Stimulated activated CD4-positive, alpha-beta T cell treated with anti-CD3 and anti-CD28 coated beads, Interleukin-1b, Interleukin-23, amount 100 ng/mL, for 4 hours (primary cell): ENCODE data around the gene RANBP10.
A peak's percentile ranks its signal among the peaks of the same experiment; 100 is the strongest.
"Not testable (repeated sequence)": the region's sequence is repeated elsewhere in the genome, so short reads cannot be mapped to it uniquely, and the experiment has no call there.

Experiments used
- DNase-seq, 2 donors: peaks; one replicate each; pipeline ENCODE4 v3.0.0-alpha.2; 2020; ENCODE audit warnings: low read depth in 2 of 2

The RANBP10 gene

DNA sequence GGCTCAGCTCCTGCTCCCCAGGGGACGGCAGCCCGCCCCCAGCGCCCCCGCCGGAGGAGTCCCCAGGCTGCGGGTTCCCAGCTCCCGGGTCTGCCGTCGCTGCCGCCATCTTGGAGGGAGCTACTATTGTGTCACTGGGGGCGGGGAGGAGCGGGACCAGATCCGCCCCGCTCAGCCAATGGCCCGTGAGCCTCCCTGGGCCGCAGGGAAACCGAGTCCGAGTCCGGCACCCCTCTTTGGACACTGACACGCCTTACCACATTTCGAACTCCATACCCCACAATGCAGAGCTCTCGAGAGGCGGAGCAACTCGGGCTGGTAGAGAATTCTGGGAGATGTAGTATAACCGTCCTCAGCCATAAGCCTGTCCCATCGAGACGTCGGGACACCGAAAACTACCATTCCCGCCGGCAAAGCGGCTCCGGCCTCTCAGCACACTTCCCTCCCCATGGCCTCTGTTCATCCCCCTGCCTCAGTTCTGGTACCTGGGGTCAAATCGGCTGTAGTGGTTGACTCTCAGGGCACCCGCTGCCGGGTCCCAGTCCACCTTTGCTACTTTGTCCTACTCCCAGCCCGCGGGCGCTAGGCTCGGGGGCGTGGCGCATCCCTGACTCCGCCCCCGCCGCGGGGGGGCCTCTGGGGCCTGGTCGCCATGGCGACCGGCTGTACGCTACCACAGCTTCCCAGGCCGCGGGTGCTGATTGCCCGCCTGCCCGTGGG, at the start of gene RANBP10, which contains the start of gene TSNAXIP1:
Gene RANBP10 (minus strand): TSS at position 133 of the 720 bp plus-strand sequence. CDS start 24 bp downstream, at position 109.
Gene TSNAXIP1 (plus strand): TSS at position 462 of the 720 bp plus-strand sequence. CDS start 261 bp downstream, outside the sequence.
- DNase-seq: peak; percentile 90 to 93

DNA sequence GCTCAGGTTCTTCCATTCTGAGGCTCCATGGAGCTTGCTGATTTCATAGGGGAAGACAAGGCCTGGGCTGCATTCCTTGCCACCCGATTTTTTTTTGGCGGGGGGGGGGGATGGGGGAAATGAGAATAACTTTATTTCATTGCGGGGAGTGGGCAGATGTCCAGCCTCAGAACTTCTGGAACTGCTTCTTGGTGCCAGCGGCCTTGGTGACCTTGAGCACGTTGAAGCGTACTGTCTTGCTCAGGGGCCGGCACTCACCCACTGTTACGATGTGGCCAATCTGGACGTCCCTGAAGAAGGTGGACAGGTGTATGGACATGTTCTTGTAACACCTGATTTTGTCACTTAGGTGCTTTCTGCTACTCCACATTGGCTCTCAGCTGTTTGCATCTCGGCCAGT, 49.4 kb upstream of the RANBP10 start:
- DNase-seq: no peak

DNA sequence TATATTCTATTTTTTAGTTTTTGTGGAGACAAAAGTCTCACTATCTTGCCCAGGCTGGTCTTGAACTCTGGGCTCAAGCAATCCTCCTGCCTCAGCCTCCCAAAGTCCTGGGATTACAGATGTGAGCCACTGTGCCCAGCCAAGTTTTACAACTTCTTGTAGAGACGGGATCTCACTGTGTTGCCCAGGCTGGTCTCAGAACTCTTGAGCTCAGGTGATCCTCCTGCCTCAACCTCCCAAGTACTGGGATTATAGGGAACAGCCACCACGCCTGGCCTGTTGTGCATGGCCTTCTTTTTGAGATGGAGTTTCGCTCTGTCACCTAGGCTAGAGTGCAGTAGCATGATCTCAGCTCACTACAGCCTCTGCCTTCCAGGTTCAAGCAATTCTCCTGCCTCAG, 47.3 kb upstream of the RANBP10 start:
- DNase-seq: no peak

DNA sequence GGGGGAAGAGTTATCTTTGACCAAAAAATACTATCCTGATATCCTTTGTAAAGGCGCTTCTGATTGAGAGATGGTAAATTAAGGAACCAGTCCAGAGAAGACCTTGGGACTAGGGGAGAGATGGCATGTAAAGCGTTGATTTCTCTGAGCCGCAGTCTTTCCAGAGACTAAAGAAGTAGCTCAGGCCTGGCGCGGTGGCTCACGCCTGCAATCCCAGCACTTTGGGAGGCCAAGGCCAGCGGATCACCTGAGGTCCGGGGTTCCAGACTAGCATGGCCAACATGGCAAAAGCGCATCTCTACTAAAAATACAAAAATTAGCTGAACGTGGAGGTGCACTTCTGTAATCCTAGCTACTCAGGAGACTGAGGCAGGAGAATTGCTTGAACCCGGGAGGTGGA, 41.8 kb upstream of the RANBP10 start:
- DNase-seq: no peak

DNA sequence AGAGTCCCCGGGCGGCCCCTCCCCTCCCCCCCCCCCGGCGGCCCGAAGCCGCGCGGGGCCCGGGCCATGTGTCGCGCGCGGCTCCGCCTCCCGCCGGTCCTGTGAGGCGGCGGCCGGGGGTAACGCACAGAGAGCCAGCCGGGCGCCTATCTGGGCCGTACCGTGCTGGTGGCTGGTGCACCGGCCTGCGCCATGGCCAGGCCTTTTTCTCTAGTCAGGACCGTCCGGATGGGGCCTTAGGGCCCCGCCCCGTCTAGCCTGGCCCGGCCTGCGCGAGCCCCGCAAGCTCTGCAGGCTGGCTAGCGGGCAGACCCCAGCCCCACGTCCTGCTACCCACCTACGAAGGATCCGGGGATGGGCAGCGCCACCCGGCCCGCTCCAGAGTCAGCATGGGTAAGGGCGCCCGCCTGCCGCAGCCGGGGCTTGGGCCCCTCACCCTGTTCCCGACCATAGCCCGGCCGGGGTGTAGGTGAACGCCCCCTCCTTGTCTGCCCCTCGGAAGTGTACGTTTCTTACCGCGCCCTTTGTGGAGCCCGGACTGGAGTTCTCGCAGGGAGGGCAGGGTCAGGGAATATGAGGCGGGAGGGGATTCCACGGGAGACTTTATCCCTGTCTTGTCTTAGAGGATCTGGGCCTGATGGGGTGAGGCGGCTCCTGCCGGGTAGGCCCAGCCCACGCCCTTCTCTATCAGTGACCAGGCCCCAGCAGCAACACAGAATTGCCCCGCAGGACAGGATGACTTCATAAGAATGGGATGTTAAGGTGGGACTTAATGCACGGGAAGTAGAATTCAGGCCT, 40.9 kb upstream of the RANBP10 start, which contains the start of gene CENPT:
Gene CENPT (minus strand): TSS at position 630 of the 798 bp plus-strand sequence. CDS start 13,834 bp downstream, outside the sequence.
- no peak for DNase-seq

DNA sequence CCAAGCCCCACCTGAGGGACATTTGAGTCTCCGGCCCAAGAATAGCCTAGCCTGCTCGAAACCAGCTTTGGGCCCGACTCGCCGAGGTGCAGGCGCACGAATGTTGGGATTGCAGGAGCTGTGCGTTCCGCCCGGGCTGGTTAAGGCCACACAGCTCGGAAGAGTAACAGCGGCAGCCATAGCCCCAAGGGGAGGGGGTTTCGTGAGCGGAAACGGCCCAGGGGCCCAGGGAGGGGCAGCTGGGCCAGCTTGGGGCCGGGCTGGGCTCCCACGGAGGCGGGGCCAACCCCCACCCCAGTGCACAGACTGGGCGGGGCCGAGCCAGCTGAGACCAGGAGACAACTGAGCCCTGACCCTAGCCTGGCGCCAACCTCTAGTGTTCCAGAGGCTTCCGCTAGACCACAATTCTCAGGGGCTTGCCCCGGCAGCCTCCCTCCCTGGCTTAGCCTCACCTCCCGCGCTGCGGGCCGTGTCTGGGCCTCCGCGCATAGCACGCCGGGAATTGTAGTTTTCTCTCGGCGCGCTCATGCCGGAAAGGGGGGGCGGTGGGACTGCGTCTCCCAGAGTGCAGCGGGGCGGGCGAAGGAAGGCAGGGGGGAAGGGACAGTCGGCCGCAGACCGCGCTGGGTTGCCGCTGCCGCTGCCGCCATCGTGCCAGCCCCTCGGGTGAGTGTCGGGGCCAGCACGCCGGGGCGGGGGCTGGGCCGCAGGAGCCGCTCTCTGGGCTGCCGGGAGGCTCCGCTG, 40.1 kb upstream of the RANBP10 start, which contains the start of gene NUTF2:
Gene NUTF2 (plus strand): TSS at position 614 of the 744 bp plus-strand sequence. CDS start 18,198 bp downstream, outside the sequence.
- peak; percentile 90 to 92 for DNase-seq

DNA sequence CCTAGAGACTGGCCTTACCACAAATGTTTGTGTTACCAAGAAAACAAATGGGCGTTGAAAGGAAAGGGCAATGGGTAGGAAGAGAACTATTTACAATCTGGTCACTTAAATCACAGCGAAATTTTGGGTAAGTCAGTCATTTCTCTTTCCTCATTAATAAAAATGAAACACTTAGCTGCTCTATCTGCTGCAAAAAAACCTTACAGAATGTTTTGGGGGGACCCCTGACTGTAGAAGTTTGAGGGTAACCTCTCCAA, 39.6 kb upstream of the RANBP10 start:
- no peak for DNase-seq

DNA sequence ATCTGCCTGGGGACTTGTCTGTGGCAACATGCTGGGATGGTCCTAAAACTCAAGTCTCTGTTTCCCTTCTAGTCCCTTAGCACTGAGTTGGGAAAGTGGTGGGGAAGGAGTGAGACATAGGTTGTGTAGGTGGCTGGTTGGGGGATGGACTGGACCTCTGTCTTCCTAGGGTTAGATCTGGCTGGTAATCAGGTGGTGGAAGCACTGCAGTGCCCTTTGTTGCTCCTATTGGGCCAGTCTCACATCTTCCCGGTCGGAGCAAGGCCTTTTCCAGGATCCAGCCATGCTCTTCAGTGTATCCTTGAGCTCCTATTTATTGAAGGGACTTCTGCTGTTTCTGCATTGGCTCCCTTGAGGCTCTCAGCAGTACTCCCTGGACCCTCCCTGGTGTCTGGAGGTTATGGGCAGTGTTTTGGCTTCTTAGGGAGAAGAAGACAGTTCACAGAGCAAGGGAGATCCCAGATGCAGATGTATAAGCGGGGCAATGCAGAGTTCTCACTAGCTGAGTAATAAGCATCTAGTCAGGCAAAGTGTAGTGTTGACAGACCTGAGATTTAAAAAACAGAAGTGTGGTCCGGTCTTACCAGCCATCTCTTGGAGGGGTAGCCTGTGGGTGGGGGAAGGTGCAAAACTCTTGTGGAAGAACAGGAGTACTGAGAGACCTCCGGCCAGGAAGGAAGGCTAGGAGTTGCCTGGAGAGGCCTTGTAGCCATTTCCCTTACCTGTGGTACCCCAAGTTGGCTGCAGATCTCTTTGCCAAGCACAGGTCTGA, 39.1 kb upstream of the RANBP10 start:
- no peak for DNase-seq

DNA sequence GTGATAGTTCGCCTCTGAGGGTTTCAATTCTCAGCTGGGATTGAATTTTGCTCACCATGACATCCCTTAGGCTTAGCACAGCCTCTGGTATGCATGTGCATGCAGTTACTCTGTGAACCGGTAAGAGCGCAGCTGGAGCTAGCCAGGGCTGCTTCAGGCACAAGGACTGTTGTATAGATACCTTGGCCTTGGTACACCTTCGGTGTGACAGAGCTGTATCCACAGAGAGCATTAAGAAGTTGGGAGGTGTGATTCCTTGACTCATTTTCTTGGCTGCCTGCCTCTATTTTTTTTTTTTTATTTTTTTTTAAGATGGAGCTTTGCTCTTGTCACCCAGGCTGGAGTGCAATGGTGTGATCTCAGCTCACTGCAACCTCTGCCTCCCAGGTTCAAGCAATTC, 38.1 kb upstream of the RANBP10 start:
- DNase-seq: no peak

DNA sequence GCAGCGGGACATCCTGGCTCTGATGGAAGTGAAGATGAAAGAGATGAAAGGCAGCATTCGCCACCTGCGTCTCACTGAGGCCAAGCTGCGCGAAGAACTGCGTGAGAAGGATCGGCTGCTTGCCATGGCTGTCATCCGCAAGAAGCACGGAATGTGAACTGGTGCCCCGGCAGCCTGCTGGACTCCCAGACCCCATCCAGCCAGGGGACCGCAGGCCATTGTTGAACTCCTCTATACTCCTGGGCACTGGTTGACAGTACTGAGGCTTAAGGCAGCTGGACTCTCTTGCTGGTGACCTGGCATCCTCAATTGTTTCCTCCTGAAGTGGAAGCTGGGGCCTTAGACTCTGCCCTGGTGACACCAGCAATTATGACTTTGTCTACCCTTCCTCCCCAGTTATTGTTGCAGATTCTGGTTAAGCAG, 37.0 kb upstream of the RANBP10 start:
- no peak for DNase-seq

DNA sequence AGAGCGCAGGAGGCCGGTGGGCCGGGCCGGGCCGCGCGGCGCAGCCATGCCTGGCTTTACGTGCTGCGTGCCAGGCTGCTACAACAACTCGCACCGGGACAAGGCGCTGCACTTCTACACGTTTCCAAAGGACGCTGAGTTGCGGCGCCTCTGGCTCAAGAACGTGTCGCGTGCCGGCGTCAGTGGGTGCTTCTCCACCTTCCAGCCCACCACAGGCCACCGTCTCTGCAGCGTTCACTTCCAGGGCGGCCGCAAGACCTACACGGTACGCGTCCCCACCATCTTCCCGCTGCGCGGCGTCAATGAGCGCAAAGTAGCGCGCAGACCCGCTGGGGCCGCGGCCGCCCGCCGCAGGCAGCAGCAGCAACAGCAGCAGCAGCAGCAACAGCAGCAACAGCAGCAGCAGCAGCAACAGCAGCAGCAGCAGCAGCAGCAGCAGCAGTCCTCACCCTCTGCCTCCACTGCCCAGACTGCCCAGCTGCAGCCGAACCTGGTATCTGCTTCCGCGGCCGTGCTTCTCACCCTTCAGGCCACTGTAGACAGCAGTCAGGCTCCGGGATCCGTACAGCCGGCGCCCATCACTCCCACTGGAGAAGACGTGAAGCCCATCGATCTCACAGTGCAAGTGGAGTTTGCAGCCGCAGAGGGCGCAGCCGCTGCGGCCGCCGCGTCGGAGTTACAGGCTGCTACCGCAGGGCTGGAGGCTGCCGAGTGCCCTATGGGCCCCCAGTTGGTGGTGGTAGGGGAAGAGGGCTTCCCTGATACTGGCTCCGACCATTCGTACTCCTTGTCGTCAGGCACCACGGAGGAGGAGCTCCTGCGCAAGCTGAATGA, 36.4 kb upstream of the RANBP10 start:
- DNase-seq: peak; percentile 23 to 48

DNA sequence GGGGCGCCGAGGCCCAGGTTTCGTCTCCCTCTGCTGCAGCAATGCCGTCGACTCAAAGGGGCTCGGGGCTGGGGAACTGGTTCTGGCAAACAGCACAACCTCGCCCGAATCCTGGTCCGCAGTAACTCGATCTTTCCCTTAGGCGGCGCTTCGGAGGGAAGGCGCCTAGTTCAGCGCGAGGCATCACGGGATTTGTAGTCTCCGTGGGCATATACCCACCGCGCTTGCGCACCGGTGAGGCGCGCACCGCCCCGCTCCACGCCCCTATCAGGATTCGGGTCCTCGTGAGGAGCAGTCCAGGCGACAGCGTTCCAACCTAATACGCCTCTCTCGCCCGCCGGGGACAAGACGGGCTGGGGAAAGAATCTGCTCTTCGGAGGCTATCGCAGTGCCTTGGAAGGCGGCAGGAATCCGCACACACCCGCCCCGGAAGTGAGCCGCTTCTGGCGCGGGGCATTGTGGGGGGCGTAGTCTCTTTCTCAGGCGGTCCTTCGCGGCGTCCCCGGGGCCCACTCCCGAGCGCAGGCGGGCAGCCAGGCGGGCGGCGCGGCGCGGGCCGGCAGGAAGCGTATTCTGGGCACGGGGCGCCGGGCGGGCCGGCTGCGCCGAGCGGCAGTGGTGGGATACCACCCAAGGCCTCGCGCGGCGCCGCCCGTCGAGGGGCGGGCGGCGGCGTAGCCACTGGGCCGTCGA, 35.6 kb upstream of the RANBP10 start, which contains the start of gene THAP11:
Gene THAP11 (plus strand): TSS at position 505 of the 693 bp plus-strand sequence. CDS start 235 bp downstream, outside the sequence.
- DNase-seq: peak; percentile 84 to 92

DNA sequence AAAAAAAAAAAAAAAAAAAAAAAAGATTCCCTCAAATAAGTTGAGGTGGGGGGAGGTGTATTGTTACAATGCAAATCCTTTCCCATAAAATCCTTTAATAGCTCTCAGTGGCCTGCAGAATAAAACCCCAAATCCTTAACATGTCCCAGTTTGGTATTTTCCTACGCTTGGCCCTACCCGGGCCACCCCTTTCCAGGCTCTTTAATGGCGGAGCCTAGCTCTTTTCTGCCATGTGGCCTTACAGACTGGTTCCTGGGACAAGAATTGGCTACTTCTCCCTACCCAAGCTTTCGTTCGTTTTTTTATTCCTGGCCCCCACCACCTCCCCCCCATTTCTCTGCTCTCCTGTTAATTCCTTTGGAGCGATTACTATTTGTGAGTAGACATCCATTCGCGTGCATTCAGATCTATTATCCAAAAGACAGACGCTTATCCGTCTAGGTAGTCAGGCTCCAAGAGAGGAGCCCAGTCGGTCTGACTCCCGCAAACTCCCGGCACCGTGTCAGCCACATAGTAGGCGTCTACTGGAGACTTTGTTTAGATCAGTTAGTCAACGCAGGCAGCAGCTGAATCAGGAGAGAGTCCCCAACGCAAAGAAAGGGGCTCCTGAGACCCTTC, 34.9 kb upstream of the RANBP10 start:
- no peak for DNase-seq

DNA sequence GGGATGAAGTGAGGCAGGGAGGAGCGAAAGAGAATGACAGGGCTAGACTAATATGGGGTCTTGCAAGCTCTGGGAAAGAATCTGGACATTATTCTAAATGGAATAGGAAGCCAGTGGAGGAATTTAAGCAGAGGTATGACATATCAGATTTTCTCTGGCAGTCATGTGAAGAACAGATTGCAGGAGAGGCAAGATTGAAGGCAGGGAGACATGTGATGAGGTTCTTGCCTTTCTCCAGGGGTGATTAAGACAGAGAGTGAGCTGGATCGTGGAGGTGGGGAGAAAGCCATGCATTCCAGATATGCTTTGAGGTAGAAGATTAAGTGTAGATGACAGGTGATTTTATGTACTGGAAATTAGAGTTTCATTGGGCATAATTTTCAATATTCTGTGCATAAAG, 31.5 kb upstream of the RANBP10 start:
- DNase-seq: no peak

DNA sequence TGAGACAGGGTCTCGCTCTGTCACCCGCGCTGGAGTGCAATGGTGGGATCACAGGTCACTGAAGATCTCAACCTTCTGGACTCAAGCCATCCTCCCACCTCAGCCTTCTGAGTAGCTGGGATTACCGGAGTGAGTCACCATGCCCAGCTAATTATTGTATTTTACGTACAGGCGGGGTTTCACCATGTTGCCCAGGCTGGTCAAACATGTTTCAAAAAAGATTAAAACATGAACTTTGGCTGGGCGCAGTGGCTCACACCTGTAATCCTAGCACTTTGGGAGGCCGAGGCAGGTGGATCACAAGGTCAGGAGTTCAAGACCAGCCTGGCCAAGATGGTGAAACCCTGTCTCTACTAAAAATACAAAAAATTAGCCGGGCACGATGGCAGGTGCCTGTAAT, 30.8 kb upstream of the RANBP10 start:
- DNase-seq: not testable (repeated sequence)

DNA sequence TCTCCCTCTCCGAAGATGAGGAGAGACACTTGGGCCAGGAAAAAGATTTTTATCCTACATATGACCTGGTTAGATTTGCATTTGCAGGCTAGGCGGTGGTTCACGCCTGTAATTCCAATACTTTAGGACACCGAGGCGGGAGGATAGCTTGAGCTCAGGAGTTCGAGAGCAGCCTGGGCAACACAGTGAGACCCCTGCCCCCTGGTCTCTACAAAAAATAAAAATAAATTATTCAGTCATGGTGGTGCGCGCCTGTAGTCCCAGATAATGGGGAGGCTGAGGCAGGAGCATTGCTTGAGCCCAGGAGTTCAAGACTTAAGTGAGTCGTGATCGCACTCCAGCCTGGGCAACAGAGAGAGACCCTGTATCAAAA, 27.9 kb upstream of the RANBP10 start:
- DNase-seq: no peak

DNA sequence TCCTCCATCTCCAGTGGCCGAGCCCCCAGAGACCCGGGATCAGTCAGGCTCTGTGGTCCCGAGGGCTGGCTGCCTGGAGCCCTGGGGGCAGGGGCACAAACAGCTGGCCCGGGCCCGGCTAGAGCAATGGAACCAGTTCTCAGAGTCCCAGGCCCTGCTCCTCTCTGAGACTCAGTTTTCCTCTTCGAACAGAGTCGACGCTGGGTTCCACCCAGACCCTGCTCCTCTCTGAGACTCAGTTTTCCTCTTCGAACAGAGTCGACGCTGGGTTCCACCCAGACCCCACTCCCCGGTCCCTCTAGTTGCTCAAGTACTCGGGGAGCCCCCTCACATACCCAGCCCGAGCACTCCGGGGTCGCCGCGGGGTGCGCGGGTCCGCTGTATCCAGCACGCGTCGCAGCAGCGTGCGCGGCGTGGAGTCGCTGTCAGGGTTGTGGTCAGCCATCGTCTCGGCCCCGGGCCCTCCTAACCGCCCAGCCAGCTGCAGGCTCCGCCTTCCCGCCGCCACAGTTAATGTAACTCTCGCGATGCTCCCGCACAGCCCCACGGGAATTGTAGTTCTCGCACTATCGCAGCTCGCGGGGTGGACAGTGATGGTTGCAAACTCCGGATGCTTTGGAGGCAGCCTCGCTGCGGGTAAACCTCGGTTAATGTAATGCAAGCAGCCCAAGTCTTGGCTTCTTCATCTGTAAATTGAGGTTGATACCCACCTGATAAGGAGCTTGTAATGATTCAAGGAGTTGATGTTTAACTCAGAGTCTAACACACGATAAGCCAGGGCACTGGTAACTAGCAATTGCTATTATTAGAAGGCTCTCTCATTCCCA, 27.3 kb upstream of the RANBP10 start:
- peak; percentile 83 to 86 for DNase-seq

DNA sequence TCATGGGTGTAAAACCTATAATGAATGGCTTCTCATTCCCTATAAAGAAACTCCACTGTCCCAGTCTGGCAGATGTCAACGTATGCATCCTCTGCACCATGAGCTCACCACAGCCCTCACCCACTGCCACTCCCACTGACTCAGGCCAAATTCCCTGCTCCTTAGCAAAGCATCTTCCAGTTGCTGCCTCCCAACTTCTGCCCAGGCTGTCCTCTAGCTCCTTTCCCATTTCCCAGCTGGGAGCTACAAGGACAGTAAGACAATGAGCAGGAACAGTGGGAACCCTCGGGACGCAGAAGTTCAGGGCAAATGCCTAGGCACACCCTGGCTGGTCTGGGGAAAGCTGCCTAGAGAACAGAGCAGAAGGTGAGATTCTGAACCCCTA, 26.7 kb upstream of the RANBP10 start:
- no peak for DNase-seq
